H1 (cell line): ENCODE results near the gene TMEM253. TPM values are rescaled to one million over a fixed set of nuclear protein-coding genes. Genes with fewer than 3 reads are reported as not detected.

ENCODE experiments used
- BACH1 ChIP-seq: IDR thresholded peaks from 2 replicates; pipeline ENCODE4 v1.6.1; 2012; ENCODE audit warnings: low read length, improper control_type of control experiment
- NRF1 ChIP-seq: IDR thresholded peaks from 2 replicates; pipeline ENCODE4 v1.6.1; 2011; ENCODE audit warnings: mild to moderate bottlenecking, low read depth, low read length, improper control_type of control experiment
- SAP30 ChIP-seq: fragments of 300-600 bp; sonication (generic); IDR thresholded peaks from 2 replicates; pipeline ENCODE4 v1.7.1; 2012; ENCODE audit warnings: low read length, moderate library complexity, mild to moderate bottlenecking, inconsistent platforms; ENCODE audit not compliant: insufficient read depth, insufficient replicate concordance
- TCF12 ChIP-seq: IDR thresholded peaks from 2 replicates; pipeline ENCODE4 v1.6.1; 2011; ENCODE audit warnings: low read depth, mild to moderate bottlenecking, low read length
- polyA plus RNA-seq, 7 experiments: library from polyadenylated mRNA; depleted of rRNA in 3 of 7; stranded (reverse) in 5 of 7; unstranded in 2 of 7; fragments of >200 nt in 5 of 7; fragments of 200-250 nt in 2 of 7; gene quantifications; 1 replicate in 5 of 7; 2 replicates in 1 of 7; 4 replicates in 1 of 7; pipeline versions ENCODE4 v1.2.1 to v1.2.3, GENCODE V29; 2011 to 2013; ENCODE audit warnings: missing spikeins in 2 of 7, mixed read lengths in 2 of 7
- total RNA-seq: library from RNA; stranded (reverse); fragmentation: NEBNext Ultra II Directional; extraction: Animal tissue kit (Norgen Biotek cat#: 25700); gene quantifications from 2 replicates; pipeline ENCODE4 v1.2.1, GENCODE V29; 2021
- TF ChIP-seq, protein P1 (sequence below): fragments of 300-600 bp; sonication (generic); IDR thresholded peaks from 2 replicates; pipeline ENCODE4 v1.7.1; 2012; ENCODE audit warnings: low read length, moderate library complexity, mild to moderate bottlenecking, inconsistent platforms; ENCODE audit not compliant: insufficient replicate concordance

Gene TMEM253
- total and polyA plus RNA-seq, 2 of the 8 experiments (the other 6 are each of a cell fraction or from before 2014, with no cell fraction given), result 1.9 to 2.2 TPM

DNA sequence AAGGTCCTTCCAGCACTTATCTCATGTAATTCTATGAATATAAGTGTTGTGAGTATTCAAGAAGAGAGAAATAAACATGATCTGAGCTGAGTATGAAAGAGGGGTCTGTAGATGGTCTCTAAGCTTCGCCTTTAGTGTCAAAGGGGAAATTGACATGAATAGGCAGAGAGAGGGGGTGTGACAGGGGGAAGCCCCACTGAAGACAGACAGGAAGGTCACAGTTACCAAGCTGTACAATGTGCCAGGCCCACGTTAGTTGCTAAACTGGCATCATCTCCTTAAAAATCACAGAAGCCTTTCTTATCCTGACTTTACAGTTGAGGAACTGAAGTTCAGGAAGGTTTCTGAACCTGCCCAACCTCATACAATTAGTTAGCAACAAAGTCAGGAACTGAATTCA lies 23.2 kb upstream of the TMEM253 start (continued):
- TF ChIP-seq, protein P1, sequence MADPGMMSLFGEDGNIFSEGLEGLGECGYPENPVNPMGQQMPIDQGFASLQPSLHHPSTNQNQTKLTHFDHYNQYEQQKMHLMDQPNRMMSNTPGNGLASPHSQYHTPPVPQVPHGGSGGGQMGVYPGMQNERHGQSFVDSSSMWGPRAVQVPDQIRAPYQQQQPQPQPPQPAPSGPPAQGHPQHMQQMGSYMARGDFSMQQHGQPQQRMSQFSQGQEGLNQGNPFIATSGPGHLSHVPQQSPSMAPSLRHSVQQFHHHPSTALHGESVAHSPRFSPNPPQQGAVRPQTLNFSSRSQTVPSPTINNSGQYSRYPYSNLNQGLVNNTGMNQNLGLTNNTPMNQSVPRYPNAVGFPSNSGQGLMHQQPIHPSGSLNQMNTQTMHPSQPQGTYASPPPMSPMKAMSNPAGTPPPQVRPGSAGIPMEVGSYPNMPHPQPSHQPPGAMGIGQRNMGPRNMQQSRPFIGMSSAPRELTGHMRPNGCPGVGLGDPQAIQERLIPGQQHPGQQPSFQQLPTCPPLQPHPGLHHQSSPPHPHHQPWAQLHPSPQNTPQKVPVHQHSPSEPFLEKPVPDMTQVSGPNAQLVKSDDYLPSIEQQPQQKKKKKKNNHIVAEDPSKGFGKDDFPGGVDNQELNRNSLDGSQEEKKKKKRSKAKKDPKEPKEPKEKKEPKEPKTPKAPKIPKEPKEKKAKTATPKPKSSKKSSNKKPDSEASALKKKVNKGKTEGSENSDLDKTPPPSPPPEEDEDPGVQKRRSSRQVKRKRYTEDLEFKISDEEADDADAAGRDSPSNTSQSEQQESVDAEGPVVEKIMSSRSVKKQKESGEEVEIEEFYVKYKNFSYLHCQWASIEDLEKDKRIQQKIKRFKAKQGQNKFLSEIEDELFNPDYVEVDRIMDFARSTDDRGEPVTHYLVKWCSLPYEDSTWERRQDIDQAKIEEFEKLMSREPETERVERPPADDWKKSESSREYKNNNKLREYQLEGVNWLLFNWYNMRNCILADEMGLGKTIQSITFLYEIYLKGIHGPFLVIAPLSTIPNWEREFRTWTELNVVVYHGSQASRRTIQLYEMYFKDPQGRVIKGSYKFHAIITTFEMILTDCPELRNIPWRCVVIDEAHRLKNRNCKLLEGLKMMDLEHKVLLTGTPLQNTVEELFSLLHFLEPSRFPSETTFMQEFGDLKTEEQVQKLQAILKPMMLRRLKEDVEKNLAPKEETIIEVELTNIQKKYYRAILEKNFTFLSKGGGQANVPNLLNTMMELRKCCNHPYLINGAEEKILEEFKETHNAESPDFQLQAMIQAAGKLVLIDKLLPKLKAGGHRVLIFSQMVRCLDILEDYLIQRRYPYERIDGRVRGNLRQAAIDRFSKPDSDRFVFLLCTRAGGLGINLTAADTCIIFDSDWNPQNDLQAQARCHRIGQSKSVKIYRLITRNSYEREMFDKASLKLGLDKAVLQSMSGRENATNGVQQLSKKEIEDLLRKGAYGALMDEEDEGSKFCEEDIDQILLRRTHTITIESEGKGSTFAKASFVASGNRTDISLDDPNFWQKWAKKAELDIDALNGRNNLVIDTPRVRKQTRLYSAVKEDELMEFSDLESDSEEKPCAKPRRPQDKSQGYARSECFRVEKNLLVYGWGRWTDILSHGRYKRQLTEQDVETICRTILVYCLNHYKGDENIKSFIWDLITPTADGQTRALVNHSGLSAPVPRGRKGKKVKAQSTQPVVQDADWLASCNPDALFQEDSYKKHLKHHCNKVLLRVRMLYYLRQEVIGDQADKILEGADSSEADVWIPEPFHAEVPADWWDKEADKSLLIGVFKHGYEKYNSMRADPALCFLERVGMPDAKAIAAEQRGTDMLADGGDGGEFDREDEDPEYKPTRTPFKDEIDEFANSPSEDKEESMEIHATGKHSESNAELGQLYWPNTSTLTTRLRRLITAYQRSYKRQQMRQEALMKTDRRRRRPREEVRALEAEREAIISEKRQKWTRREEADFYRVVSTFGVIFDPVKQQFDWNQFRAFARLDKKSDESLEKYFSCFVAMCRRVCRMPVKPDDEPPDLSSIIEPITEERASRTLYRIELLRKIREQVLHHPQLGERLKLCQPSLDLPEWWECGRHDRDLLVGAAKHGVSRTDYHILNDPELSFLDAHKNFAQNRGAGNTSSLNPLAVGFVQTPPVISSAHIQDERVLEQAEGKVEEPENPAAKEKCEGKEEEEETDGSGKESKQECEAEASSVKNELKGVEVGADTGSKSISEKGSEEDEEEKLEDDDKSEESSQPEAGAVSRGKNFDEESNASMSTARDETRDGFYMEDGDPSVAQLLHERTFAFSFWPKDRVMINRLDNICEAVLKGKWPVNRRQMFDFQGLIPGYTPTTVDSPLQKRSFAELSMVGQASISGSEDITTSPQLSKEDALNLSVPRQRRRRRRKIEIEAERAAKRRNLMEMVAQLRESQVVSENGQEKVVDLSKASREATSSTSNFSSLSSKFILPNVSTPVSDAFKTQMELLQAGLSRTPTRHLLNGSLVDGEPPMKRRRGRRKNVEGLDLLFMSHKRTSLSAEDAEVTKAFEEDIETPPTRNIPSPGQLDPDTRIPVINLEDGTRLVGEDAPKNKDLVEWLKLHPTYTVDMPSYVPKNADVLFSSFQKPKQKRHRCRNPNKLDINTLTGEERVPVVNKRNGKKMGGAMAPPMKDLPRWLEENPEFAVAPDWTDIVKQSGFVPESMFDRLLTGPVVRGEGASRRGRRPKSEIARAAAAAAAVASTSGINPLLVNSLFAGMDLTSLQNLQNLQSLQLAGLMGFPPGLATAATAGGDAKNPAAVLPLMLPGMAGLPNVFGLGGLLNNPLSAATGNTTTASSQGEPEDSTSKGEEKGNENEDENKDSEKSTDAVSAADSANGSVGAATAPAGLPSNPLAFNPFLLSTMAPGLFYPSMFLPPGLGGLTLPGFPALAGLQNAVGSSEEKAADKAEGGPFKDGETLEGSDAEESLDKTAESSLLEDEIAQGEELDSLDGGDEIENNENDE, result no peak
- TF ChIP-seq NRF1 (no peak), SAP30 (no peak), BACH1 (no peak), TCF12 (no peak)
